Measurements from ENCODE around the gene PLAU. TPM values are rescaled to one million over a fixed set of nuclear protein-coding genes. Genes with fewer than 3 reads are reported as not detected.

The PLAU gene
- total RNA-seq, 1 experiment from 2014 or later = 15.0 TPM

DNA sequence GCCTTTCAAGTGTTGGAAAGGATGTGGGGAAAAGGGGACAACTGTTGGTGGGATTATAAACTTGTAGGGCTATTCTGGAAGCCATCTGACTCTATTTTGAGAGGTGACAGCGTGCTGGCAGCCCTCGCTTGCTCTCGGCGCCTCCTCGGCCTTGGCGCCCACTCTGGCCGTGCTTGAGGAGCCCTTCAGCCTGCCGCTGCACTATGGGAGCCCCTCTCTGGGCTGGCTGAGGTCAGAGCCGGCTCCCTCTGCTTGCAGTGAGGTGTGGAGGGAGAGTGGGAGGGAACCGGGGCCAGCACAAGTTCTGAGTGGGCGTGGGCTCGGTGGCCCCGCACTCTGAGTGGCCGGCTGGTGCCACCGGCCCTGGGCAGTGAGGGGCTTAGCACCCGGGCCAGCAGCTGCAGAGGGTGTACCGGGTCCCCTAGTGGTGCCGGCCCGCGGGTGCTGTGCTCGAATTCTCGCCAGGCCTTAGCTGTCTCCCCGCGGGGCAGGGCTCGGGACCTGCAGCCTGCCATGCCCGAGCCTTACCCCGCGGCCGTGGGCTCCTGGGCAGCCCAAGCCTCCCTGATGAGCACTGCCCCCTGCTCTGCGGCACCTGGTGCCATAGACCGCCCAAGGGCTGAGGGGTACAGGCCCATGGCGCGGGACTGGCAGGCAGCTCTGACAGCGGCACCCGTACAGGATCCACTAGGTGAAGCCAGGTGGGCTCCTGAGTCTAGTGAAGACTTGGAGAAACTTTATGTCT, 33.6 kb downstream of the PLAU start (continued):
- no peak for TF ChIP-seq E2F1 (CRISPR knock-in tag; IDR thresholded peaks at IDR 0.05)
- TF ChIP-seq, protein P1, sequence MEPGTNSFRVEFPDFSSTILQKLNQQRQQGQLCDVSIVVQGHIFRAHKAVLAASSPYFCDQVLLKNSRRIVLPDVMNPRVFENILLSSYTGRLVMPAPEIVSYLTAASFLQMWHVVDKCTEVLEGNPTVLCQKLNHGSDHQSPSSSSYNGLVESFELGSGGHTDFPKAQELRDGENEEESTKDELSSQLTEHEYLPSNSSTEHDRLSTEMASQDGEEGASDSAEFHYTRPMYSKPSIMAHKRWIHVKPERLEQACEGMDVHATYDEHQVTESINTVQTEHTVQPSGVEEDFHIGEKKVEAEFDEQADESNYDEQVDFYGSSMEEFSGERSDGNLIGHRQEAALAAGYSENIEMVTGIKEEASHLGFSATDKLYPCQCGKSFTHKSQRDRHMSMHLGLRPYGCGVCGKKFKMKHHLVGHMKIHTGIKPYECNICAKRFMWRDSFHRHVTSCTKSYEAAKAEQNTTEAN (CRISPR knock-in tag; IDR thresholded peaks at IDR 0.05) = no peak
- no peak for TF ChIP-seq HMGXB4 (CRISPR knock-in tag; IDR thresholded peaks at IDR 0.05)

GRCh38 chr10:73946253-73947145, 35.6 kb downstream of the PLAU start:
- Mint-ChIP-seq H3K4me3 (no peak overlapping the region), H3K27ac (no peak overlapping the region), H3K4me1 (peaks cover 7% of the 10 kb centered on the region), H3K9me3 (peaks cover 16% of the 10 kb centered on the region), H3K36me3 (peaks cover 11% of the 10 kb centered on the region), H3K27me3 (ENCODE audit: low read depth) (no peaks in the 10 kb centered on the region)
- DNase-seq (ENCODE audit: low spot score) (no peak), ATAC-seq (no peak)
- CTCF ChIA-PET = interaction anchor here (0.7 to 1.3 kb wide), 5 partner anchors 10 to 67 kb away, joined by 3 to 6 read pairs (median 4); no protein-coding TSS in a partner anchor
- no peak for TF ChIP-seq FOXK1 (CRISPR knock-in tag; IDR thresholded peaks at IDR 0.05)
- TF ChIP-seq AFF4 (CRISPR knock-in tag; IDR thresholded peaks at IDR 0.05; ENCODE audit: borderline replicate concordance) = no peak
- TF ChIP-seq, protein P2, sequence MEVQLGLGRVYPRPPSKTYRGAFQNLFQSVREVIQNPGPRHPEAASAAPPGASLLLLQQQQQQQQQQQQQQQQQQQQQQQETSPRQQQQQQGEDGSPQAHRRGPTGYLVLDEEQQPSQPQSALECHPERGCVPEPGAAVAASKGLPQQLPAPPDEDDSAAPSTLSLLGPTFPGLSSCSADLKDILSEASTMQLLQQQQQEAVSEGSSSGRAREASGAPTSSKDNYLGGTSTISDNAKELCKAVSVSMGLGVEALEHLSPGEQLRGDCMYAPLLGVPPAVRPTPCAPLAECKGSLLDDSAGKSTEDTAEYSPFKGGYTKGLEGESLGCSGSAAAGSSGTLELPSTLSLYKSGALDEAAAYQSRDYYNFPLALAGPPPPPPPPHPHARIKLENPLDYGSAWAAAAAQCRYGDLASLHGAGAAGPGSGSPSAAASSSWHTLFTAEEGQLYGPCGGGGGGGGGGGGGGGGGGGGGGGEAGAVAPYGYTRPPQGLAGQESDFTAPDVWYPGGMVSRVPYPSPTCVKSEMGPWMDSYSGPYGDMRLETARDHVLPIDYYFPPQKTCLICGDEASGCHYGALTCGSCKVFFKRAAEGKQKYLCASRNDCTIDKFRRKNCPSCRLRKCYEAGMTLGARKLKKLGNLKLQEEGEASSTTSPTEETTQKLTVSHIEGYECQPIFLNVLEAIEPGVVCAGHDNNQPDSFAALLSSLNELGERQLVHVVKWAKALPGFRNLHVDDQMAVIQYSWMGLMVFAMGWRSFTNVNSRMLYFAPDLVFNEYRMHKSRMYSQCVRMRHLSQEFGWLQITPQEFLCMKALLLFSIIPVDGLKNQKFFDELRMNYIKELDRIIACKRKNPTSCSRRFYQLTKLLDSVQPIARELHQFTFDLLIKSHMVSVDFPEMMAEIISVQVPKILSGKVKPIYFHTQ (CRISPR knock-in tag; IDR thresholded peaks at IDR 0.05) = no peak
- POLR2A ChIA-PET = no interaction called here

DNA sequence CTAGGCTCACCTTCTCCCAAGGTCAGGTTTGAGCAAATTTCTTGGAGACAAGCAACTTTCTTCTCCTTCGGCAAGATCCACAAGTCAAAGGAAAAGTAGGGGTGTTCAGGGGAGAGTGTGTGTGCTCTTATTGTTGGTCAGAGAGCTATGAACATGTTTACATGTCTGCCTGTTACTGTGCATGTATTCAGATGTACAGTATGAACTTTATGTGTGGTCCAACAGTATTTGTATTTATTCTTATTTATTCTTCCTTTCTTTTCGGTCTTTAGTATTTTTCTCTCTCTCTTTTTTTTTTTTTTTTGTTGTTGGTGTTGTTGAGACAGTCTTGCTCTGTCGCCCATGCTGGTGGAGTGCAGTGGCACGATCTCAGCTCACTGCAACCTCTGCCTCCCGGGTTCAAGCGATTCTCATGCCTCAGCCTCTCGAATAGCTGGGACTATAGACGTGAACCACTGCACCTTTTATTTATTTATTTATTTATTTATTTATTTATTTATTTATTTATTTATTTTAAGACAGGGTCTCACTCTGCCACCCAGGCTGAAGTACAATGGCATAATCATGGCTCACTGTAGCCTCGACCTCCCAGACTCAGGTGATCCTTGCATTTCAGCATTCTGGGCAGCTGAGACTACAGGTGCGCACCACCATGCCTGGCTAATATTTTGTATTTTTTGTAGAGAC, 38.2 kb downstream of the PLAU start:
- Mint-ChIP-seq H3K27ac (no peak overlapping the region), H3K27me3 (ENCODE audit: low read depth) (no peaks in the 10 kb centered on the region), H3K4me1 (peaks cover 7% of the 10 kb centered on the region), H3K4me3 (no peak overlapping the region), H3K36me3 (peaks cover 8% of the 10 kb centered on the region; the same call in 1 of the 2 replicates), H3K9me3 (peaks cover 11% of the 10 kb centered on the region)
- no peak for DNase-seq (ENCODE audit: low spot score)
- ATAC-seq = no peak
- CTCF ChIA-PET = interaction anchor here (0.8 kb wide), 1 partner anchor 41 kb away, joined by 3 read pairs; no protein-coding TSS in a partner anchor
- POLR2A ChIA-PET = no interaction called here
- TF ChIP-seq, protein P3, sequence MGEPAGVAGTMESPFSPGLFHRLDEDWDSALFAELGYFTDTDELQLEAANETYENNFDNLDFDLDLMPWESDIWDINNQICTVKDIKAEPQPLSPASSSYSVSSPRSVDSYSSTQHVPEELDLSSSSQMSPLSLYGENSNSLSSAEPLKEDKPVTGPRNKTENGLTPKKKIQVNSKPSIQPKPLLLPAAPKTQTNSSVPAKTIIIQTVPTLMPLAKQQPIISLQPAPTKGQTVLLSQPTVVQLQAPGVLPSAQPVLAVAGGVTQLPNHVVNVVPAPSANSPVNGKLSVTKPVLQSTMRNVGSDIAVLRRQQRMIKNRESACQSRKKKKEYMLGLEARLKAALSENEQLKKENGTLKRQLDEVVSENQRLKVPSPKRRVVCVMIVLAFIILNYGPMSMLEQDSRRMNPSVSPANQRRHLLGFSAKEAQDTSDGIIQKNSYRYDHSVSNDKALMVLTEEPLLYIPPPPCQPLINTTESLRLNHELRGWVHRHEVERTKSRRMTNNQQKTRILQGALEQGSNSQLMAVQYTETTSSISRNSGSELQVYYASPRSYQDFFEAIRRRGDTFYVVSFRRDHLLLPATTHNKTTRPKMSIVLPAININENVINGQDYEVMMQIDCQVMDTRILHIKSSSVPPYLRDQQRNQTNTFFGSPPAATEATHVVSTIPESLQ (CRISPR knock-in tag; IDR thresholded peaks at IDR 0.05) = no peak
- TF ChIP-seq, protein P4, sequence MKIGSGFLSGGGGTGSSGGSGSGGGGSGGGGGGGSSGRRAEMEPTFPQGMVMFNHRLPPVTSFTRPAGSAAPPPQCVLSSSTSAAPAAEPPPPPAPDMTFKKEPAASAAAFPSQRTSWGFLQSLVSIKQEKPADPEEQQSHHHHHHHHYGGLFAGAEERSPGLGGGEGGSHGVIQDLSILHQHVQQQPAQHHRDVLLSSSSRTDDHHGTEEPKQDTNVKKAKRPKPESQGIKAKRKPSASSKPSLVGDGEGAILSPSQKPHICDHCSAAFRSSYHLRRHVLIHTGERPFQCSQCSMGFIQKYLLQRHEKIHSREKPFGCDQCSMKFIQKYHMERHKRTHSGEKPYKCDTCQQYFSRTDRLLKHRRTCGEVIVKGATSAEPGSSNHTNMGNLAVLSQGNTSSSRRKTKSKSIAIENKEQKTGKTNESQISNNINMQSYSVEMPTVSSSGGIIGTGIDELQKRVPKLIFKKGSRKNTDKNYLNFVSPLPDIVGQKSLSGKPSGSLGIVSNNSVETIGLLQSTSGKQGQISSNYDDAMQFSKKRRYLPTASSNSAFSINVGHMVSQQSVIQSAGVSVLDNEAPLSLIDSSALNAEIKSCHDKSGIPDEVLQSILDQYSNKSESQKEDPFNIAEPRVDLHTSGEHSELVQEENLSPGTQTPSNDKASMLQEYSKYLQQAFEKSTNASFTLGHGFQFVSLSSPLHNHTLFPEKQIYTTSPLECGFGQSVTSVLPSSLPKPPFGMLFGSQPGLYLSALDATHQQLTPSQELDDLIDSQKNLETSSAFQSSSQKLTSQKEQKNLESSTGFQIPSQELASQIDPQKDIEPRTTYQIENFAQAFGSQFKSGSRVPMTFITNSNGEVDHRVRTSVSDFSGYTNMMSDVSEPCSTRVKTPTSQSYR (CRISPR knock-in tag; IDR thresholded peaks at IDR 0.05) = no peak
- TF ChIP-seq USF1 (CRISPR knock-in tag; IDR thresholded peaks at IDR 0.05) (no peak), KAT7 (CRISPR knock-in tag; IDR thresholded peaks at IDR 0.05; ENCODE audit: borderline replicate concordance) (no peak)

All from WTC11 (cell line).